Stimulated activated CD8-positive, alpha-beta memory T cell treated with anti-CD3 and anti-CD28 coated beads, Interleukin-12 subunit alpha, Interleukin-12 subunit beta, amount 100 ng/mL, for 4 hours (primary cell): ENCODE results near the gene FOXP3.

Experiments
- DNase-seq: peaks from one replicate; pipeline ENCODE4 v3.0.0-alpha.2; 2020; ENCODE audit warnings: low read depth

FOXP3 gene

GRCh38 chrX:49249616-49250015, 14.9 kb downstream of the FOXP3 start:
- no peak for DNase-seq

- DNase-seq = no peak
Measured at GRCh38 chrX:49249071-49249470, 15.4 kb downstream of the FOXP3 start.

DNA sequence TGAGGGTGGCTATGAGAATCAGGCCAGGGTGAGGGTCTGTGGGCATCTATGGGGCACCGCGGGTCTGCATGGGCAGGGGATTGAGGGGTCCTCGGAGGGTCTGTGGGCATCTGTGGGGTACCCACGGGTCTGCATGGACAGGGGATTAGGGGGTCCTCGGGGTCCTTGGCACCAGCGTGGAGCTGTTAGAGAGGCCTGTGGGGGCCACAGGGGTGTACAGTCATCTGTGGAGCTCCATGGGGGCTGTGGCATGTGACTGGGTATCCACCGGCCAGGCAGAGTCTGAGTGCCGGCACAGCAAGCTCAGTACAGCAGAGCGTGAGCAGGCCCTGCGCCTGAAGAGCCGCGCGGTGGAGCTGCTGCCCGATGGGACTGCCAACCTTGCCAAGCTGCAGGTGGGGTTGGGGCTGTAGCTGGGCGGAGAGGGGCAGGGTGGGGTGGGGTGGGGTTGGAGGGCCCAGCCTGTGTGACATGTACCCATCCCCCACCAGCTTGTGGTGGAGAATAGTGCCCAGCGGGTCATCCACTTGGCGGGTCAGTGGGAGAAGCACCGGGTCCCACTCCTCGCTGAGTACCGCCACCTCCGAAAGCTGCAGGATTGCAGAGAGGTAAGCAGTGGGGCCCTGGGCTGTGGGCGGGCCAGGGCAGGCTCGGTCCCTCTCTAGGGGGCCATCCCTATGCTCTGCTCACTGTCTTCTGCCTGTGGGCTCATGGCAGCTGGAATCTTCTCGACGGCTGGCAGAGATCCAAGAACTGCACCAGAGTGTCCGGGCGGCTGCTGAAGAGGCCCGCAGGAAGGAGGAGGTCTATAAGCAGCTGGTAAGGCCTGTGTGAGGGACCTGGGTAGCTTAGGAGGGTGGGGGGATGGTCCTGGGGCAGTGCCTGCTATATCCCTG, 16.3 kb downstream of the FOXP3 start:
- no peak for DNase-seq

GRCh38 chrX:49247346-49247745, 17.2 kb downstream of the FOXP3 start:
- DNase-seq = no peak

GRCh38 chrX:49246541-49246940, 18.0 kb downstream of the FOXP3 start:
- DNase-seq = no peak

DNA sequence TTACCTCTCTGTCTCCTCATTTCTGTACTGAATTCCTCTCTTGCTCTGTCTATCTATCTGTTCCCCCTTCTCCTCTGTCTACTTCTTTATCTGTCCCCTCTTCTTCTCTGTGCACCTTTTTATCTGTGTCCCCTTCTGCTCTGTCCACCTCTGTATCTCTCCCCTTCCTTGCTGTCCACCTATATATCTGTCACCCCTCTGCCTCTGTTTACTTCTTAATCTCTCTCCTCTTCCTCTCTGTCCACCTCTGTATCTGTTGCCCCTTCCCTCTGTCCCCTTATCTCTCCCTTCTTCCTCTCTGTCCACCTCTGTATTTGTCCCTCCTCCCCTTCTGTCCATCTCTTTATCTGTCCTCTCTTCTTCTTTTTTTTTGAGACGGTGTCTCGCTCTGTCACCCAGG, 20.3 kb downstream of the FOXP3 start:
- DNase-seq = no peak

DNA sequence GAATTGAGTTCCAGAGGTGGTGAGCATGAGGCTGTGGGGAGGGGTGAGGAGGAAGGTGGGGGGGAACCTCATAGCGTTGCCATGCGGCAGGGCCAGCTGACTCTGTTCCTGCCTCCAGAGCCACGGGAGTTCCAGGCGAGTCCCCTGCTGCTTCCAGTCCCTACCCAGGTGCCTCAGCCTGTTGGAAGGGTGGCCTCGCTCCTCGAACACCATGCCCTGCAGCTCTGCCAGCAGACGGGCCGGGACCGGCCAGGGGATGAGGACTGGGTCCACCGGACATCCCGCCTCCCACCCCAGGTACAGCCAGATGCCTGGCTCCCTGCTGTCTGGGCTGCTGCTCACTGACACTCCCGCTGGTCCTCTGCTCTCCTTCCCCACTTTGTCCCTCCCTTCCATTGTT, 21.3 kb downstream of the FOXP3 start:
- DNase-seq = no peak

DNA sequence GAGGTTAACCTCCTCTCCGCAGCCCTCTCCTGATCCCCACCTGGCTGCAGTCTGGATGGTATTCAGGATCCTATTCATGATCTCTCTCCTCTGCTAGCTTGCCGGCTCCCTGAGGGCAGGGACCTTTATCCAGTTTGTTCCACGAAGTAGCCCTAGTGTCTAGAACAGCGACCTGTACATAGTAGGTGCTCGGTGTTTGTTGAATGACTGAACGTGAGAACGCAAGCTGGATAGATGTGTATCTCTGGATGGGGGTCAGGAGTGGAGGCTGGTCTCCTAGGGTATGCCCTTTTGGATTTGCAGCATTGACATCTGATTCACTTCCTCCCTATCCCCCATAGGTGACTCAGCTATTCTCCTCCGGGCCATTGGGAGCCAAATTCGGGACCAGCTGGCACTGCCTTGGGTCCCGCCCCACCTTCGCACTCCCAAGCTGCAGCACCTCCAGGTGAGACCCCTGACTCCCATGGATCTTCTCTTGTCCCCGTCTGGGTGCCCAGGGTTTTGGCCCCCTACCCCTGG, 21.9 kb downstream of the FOXP3 start:
- DNase-seq = no peak

DNA sequence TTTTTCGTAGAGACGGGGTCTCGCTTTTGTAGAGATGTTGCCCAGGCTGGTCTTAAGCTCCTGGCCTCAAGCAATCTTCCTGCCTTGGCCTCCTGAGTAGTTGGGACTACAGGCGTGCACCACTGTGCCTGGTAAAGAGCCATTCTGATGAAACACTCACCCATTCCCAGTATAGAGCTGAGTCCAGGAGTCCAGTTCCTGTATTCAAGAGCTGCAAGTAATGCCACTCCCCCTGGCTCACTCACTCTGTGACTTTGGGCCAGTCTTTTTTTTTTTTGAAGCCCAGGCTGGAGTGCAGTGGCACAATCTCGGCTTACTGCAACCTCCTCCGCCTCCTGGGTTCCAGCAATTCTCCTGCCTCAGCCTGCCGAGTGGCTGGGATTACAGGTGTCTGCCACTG, 25.8 kb downstream of the FOXP3 start:
- DNase-seq = no peak

DNA sequence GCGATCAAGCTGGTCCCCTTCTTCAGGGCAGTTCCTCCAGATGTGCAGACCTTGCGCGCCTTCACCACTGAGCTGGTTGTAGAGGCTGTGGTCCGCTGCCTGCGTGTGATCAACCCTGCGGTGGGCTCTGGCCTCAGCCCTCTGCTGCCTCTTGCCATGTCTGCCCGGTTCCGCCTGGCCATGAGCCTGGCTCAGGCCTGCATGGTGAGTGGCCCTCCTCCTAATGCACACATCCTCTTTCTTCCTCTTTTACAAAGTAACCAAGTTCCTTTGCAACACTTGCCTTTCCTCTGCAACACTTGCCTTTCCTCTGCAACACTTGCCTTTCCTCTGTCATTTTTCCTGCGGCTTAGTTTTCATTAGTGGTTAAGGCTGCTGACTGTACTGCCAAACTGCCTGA, 27.4 kb downstream of the FOXP3 start:
- DNase-seq = no peak

GRCh38 chrX:49233887-49234555, 30.5 kb downstream of the FOXP3 start:
- no peak for DNase-seq

GRCh38 chrX:49233176-49233575, 31.3 kb downstream of the FOXP3 start, which contains the start of gene CACNA1F:
TSS of gene CACNA1F (minus strand) at chrX:49233340. CDS start at chrX:49233309, 31 bp downstream.
- no peak for DNase-seq

- no peak for DNase-seq
Measured at GRCh38 chrX:49232525-49232924, 32.0 kb downstream of the FOXP3 start.

DNA sequence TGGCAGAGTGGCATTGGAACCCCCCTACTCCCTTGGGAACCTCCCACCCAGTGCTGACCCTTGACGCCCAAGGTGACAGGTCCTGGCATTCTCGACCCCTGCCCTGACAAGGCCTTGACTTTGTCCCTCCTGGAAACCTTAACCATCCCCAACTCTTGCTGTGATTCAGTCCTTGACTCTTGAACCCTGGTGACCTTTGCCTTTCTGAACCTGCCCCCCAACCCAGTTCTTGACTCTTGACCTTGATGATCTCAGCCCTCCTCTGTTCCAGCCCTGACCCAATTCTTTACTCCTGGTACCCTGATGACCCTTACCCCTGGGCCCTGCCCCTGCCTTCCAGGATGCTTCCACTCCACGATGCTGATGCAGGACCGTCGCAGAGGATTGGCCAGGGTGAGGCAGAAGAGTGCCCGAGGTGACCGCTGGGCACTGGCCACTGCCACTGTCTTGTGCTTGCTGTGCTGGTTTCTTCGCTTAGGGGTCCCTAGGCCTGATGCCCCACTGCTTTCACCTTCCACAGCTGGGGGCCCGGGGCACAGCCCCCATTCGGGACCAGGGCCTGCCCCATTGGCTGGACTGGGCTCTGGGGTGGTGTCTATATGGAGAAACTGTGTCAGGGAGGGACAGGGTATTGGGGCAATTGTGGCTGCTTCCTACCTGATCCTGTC, 33.0 kb downstream of the FOXP3 start:
- DNase-seq = no peak

DNA sequence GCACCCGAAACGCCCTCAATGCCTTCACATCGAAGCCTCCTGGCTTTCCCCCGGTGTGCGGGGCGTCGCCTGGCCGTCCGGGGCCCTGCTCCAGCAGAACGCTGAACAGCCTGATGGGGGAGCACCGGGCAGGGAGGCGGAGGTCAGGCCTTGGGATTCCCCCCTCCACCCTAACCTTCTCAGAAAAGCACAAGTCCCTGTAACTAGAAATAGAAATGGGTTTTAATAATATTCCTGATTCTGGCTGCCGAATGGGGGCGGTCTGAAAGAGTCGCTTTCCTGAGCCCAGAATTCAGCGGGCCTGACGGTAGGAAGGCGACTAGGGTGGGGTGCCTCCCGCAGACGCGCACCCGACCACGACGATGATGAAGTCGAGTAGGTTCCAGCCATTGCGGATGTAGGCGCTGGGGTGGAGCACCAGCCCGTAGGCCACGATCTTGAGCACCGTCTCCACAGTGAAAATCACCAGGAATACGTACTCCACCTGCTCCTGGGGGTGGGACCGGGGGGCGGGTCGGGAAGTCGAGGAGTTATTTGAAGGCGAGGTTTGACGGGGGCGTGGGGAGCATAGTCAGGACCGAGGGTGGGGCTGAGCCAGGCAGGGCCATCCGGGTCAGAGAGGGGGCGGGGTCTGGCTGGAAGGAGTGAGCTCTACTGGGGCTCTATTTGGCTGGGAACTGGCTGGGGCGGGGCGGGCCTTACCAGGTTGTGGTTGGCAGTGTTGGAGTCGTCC, 33.8 kb downstream of the FOXP3 start:
- peak; percentile 29 for DNase-seq

DNA sequence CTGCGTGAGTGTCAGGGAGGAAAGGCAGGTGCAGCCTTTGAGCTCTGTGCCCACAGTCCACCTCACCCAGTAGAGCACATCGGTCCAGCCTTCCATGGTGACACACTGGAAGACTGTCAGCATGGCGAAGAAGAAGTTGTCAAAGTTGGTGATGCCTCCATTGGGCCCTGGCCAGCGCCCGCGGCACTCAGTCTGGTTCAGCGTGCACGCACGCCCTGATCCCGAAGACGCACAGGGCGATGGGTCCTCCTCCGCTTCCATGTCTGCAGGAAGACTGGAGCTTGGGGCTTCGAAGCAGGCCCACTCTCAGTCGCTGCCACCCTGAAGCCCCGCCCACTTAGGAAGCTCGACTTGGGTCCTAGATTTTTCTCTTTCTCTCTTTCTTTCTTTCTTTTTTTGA, 36.3 kb downstream of the FOXP3 start:
- no peak for DNase-seq

GRCh38 chrX:49227726-49228125, 36.8 kb downstream of the FOXP3 start:
- DNase-seq = no peak

DNA sequence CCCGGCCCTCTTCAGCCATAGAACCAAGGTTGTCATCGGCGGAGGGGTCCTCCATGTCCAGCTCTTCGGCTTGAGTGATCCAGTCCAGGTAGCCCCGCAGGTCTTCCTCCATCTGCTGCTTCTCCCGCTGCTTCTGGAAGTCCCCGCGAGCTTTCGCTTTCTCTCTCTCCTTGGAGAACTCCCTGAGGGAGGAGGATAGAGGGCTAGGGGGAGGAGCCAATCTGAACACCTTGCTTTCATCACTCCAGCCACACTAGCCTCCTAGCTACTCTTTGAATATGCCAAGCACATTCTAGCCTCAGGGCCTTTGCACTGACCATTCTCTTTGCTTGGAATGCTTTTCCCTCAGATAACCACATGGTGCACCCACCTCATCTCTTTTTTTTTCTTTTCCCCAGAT, 37.6 kb downstream of the FOXP3 start:
- no peak for DNase-seq

- no peak for DNase-seq
Measured at GRCh38 chrX:49225858-49226257, 38.7 kb downstream of the FOXP3 start.

DNA sequence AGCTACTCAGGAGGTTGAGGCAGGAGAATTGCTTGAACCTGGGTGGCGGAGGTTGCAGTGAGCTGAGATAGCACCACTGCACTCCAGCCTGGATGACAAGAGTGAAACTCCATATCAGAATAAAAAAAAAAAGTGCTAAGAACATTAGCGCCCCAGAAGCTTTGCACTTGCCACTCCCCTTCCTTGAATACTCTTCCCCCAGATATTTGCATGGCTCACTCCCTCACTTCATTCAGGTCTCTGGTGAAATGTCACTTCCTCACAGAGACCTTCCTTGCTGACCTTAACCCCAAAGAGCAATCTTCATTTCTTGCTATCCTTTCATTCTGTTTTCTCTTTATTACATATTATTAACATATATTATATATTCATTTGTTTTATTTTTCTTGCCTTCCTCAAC, 42.6 kb downstream of the FOXP3 start:
- DNase-seq = no peak

DNA sequence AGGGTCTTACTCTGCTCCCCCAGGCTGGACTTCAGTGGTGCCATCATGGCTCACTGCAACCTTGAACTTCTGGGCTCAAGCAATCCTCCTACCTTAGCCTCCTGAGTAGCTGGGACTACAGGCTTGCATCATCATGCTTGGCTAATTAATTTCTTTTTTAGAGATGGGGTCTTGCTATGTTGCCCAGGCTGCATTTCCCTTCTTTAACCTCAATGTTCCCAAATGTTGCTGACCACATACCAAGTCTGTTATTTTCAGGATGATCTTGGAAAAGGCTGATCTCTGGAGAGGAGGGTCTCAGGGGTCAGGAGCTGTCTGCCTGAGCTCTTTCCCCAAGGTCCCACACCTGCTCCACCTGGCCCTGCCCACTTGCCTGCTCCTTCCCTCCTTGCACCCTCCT, 44.4 kb downstream of the FOXP3 start:
- no peak for DNase-seq

GRCh38 chrX:49214996-49215526, 49.4 kb downstream of the FOXP3 start:
- no peak for DNase-seq
